Fibroblast of pulmonary artery (primary cell): Measurements from ENCODE around the gene EMP1.

Experiments
- DNase-seq: peaks from one replicate; pipeline ENCODE4 v3.0.0-alpha.2; 2010; ENCODE audit warnings: low read depth
- H3K4me3 ChIP-seq: replicated peaks from 2 replicates; pipeline ENCODE4 v1.5.1; 2011; ENCODE audit warnings: low read depth, mild to moderate bottlenecking, control low read depth, low read length, moderate library complexity
- TF ChIP-seq, protein P1 (sequence below): IDR thresholded peaks from 2 replicates; pipeline ENCODE4 v1.5.1; 2011; ENCODE audit warnings: mild to moderate bottlenecking, control low read depth, low read length, inconsistent platforms; ENCODE audit errors: missing control alignments

EMP1 gene, protein sequence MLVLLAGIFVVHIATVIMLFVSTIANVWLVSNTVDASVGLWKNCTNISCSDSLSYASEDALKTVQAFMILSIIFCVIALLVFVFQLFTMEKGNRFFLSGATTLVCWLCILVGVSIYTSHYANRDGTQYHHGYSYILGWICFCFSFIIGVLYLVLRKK

DNA sequence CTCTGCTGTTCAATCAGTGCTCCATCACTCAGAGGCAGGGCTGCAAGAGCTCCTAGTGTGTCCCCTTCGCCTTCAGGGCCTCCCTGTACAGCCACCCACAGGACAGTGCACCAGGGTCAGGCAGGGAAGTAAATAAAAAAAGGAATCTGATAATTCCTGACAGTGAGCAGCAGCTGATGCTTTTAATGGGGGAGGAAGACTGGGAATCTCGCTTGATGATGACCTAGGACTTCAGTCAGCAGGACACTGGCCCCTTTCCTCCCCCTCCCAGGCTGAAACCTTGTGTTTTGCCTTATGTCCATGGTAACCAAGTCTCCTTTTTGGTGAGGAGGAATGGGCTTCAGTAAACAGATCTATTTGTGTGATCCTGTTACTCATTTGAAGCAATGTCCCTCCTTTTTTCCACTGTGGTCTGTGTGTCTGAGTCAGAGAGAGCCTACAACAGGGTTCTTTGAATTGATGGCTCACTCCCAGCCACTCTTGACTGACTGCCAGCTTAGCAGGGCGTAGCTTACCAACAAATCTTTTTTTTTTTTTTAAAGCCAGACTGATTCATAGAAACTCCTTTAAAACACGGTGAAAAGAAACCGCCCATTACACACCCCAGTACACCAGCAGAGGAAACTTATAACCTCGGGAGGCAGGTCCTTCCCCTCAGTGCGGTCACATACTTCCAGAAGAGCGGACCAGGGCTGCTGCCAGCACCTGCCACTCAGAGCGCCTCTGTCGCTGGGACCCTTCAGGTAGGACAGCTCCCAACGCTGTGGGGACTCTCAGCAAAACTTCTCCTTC is at the start of gene EMP1:
EMP1 (plus strand) TSS at position 597 of the 792 bp plus-strand sequence. CDS start 14,785 bp downstream, outside the sequence.
- peak; percentile 100 for DNase-seq
- H3K4me3 ChIP-seq = peak within 1 kb of the TSS; percentile 92
- TF ChIP-seq, protein P1, sequence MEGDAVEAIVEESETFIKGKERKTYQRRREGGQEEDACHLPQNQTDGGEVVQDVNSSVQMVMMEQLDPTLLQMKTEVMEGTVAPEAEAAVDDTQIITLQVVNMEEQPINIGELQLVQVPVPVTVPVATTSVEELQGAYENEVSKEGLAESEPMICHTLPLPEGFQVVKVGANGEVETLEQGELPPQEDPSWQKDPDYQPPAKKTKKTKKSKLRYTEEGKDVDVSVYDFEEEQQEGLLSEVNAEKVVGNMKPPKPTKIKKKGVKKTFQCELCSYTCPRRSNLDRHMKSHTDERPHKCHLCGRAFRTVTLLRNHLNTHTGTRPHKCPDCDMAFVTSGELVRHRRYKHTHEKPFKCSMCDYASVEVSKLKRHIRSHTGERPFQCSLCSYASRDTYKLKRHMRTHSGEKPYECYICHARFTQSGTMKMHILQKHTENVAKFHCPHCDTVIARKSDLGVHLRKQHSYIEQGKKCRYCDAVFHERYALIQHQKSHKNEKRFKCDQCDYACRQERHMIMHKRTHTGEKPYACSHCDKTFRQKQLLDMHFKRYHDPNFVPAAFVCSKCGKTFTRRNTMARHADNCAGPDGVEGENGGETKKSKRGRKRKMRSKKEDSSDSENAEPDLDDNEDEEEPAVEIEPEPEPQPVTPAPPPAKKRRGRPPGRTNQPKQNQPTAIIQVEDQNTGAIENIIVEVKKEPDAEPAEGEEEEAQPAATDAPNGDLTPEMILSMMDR = no peak

DNA sequence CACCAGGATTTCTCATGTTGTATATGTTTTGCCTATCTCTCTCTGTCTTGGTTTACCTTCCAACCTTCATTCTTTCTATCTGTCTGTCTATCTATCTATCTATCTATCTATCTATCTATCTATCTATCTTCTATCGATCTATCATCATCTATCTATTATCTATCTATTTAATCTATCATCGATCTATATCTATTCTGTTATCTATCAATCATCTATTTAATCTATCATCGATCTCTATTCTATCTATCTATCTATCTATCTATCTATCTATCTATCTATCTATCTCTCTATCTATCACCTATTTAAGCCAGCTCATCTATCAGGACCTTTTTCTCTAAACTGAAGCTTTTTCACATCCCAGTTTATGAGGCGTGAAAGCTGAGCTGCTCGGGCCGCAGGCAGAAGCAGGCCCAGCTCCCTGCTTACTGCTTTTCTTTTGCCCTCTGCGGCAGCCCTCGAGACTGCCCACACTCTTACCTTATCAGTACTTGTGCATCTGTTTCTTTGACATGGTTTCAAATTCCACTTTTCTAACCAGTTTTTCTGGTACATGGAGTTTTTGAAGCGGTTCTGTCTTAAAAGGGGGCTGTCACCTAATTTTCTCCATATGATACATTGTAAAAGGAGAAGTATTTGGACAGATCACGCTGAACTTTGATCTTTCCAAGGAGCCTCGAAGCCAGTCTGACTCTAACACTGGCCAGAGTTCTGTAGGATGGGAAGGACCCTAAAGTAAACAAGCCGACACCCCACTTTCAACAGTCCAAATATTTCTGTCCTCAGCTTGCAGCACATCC is 48.6 kb upstream of the EMP1 start:
- TF ChIP-seq, protein P1 = no peak
- DNase-seq = no peak
- H3K4me3 ChIP-seq = no peak overlapping the region

DNA sequence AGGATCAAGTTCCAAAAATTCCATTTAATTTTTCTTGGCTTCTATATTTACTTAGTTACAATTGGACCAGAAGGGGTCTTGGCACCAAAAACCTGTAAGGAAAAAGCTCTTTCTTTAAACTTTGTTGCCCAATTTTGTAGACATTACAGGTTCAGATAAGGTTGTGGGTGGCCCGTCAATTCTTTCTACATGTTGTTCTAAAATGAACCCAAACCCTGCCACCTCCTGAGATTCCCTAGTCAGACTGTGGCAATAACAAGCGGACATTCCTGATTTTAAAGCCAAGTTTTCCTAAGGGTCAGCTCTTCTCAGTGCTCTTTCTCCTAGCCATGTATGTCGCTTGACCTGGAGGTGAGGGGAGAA is 48.1 kb upstream of the EMP1 start:
- TF ChIP-seq, protein P1 = no peak
- H3K4me3 ChIP-seq = no peak overlapping the region
- no peak for DNase-seq

DNA sequence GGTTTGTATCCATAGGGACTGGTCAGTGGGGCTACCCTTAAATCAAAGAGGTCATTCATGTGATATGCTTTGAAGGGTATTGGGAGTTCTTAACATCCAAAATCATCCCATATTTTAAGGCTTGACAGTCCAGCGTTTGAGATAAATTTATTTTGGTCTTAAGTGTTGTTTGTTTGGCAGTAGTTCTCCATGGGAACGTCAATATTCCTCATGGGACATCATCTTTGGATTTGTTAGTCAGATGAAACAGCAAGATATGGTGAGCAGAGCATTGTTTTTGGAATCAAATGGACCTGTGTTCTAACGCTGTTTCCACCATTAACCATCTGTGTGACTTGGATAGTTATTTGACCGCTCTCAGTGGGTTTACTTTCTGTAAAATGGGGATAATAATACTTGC is 47.1 kb upstream of the EMP1 start:
- TF ChIP-seq, protein P1 = no peak
- H3K4me3 ChIP-seq = no peak overlapping the region
- no peak for DNase-seq

DNA sequence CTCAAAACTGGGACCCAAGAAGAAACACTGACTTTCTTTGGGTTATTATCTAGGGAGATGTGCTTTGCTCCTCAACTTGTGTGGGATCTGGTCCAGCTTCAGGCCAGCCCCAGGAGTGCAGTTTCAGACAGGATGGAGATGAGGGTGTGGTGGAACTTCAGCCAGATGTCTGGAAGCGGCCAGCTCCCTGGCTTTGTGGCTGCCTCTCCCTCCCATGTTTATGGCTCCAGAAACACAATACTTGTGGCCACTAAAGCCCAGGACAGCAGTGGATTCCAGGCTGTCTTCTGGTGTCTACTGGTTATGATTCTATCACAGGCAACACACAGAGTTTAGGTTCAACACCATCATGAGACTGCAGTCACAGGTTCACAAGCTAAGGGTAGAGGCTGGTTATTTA is 44.2 kb upstream of the EMP1 start:
- TF ChIP-seq, protein P1 = no peak
- H3K4me3 ChIP-seq = no peak overlapping the region
- DNase-seq = no peak

DNA sequence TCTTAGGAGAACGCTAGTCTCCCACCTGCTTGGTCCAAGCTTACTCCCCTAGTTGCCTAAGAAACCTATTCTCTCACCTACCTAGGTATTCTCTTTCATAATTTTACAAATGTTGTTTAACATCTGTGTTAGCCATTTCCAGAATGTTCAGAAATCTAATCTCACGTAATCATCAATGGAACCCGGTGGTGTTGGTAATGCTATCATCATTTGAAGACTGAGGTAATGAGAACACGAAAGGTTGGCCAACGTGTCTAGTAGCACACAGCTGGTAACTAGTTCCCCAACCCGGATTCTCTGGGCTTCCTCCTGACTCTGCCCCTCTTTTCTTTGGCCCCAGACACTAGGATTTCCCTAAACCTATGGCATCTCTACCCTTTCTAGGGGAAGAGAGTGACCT is 43.8 kb upstream of the EMP1 start:
- TF ChIP-seq, protein P1 = no peak
- H3K4me3 ChIP-seq = no peak overlapping the region
- DNase-seq = no peak
